HS-27A (cell line): ENCODE results near the gene DNAH3.
A peak's percentile ranks its signal among the peaks of the same experiment; 100 is the strongest.
"Not testable (repeated sequence)": the region's sequence is repeated elsewhere in the genome, so short reads cannot be mapped to it uniquely, and the experiment has no call there.

Experiments
- DNase-seq: peaks from one replicate; pipeline ENCODE4 v3.0.0-alpha.2; 2012; ENCODE audit warnings: low read depth, missing footprints

DNAH3 gene

GRCh38 chr16:21150375-21151001 lies at the start of gene DNAH3:
Gene DNAH3, minus strand, starts transcription at chr16:21150846. Its CDS starts 527 bp downstream, at chr16:21150319.
- DNase-seq: no peak

- DNase-seq: no peak
Observed at GRCh38 chr16:21199607-21200218, 49.1 kb upstream of the DNAH3 start.

GRCh38 chr16:21197621-21198020 lies 47.0 kb upstream of the DNAH3 start:
- DNase-seq: no peak

DNA sequence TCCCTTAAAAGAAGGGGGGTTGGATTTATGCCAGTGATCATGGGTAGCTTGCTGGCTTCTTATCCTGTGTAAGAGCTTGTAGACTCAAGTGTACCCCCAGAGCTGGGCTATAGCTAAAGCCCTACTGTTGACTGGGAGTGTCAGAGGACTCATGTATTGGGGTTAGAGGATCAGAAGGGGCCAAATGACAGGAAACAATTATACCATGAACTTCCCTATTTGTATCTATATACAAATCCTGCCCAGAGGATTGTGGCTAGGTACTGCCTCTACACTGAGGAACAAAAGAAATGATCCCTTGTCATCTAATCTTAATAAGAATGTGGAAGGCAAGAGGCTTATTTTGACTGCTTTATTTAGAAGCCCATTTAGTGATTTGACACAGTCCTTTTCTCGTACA lies 46.5 kb upstream of the DNAH3 start:
- no peak for DNase-seq

DNA sequence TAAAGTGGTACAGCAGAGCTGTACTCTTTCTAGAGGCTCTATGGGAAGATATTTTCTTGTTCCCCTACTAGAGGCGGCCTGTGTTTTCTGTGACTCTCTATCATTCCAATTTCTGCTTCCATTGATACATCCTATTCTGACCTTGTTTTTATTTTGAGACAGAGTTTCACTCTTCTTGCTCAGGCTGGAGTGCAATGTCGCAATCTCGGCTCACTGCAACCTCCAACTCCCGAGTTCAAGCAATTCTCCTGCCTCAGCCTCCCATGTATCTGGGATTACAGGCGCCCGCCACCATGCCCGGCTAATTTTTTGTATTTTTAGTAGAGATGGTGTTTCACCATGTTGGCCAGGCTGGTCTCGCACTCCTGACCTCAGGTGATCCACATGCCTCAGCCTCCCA lies 44.7 kb upstream of the DNAH3 start:
- not testable (repeated sequence) for DNase-seq

- DNase-seq: no peak
Observed at GRCh38 chr16:21194771-21195301, 44.2 kb upstream of the DNAH3 start.

DNA sequence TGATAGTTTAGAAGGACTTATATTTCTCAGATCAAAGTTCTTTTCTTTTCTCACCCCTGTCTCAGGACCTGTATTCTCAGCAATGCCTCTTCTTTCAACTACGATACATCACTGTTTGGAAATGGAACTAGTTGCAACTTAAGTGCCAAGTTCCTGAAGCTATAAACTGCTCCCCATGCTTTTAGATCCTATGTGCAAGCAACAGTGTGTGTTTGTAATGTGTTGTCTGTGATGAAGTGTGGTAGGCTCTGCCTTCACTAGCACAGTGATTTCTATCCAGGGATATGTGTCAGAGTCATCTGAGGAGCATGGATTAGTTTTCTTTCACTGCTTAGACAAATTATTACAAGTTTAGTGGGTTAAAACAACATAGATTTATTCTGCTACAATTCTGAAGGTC lies 42.3 kb upstream of the DNAH3 start:
- DNase-seq: no peak

GRCh38 chr16:21190599-21190998 lies 40.0 kb upstream of the DNAH3 start:
- no peak for DNase-seq

DNA sequence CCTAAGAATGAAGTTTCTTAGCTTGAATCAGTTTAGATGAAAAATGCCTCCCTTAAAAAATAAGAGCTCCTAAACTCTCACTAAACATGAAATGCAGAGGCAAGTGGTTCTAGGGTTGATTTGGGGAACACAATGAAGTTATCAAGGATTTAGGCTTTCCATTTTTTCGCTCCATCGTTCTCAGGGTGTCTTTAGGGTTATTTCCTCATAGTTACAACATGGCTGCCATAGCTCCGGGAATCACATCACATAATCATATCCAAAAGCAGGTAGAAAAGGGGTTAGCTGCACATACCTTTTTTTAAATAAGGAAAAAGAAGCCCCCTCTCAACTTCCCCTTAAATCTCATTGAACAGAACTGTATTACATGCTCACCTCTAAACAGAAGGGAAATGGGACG lies 39.4 kb upstream of the DNAH3 start:
- DNase-seq: no peak

DNA sequence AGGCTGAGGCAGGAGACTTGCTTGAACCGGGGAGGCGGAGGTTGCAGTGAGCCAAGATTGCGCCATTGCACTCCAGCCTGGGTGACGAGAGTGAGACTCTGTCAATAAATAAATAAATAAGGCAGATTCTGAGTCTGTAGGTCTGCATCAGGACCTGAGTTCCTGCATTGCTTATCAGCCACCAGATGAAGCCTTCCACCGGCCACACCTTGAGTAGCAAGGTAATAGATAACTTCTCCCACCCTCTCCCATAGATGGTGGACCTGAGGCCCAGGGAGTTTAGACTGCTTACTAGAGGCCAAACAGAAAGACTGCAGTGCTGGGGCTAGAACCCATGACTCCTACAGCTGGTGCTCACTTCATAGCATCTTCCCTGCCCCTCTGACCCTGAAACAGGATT lies 38.7 kb upstream of the DNAH3 start:
- no peak for DNase-seq

DNA sequence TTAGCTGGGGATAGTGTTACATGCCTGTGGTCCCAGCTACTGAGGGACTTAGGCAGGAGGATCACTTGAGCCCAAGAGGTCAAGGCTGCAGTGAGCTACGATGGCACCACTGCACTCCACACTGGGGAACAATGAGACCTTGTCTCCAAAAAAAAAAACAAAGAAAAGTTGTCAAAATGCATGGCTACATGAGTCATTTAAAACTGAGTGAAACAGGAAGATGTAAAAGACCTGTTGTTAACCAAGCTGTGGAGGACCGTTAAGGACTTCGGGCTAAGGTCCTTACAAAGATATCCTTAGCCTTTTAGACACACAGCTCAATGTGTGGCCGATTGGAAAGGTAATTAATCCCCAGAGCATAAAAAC lies 35.7 kb upstream of the DNAH3 start:
- DNase-seq: no peak

- DNase-seq: no peak
Observed at GRCh38 chr16:21185659-21186325, 35.1 kb upstream of the DNAH3 start.

- DNase-seq: no peak
Observed at GRCh38 chr16:21184834-21185233, 34.2 kb upstream of the DNAH3 start.

- no peak for DNase-seq
Observed at GRCh38 chr16:21183995-21184394, 33.3 kb upstream of the DNAH3 start.

GRCh38 chr16:21179983-21180365 lies 29.3 kb upstream of the DNAH3 start:
- DNase-seq: no peak

DNA sequence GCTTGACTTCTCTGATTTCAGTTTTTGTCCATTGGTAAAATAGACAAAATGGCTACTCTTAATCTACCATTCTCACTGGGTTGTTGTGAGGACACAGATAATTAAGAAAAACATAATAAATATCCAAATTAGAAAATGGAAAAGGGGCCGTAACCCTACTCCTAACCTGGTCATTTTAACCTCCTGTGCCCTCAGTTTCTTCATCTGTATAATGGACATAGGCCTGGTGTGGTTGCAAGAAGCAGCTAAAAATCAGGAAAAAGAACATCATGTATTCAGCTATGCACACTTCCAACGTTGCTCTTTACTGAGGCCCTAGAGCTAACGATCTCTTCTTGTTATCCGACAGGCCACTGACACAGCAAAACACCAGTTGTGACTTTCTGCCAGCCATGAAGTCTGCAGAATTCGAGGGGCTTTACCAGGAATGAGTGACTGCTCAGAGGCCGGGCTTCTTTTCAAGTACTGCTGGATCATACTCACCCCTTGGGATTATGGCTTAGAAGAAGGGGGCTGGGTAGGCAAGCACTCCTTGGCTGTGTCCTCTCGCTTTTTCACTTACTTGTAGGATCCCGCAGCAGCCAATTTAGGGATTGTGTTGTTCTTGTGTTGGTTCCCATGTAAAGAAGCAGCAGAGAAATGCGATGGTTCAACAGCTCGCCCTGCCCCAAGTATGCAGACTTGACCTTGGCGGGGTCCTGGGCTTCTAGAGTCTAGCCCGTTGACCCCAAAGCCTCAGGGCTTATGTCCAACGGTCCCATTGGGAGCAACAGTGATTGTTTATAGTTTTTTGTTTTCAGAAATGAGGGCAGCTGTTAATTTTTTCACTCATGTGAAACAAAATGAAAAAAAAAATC lies 28.7 kb upstream of the DNAH3 start:
- DNase-seq: no peak

GRCh38 chr16:21175397-21175796 lies 24.8 kb upstream of the DNAH3 start:
- no peak for DNase-seq

GRCh38 chr16:21172650-21173049 lies 22.0 kb upstream of the DNAH3 start:
- no peak for DNase-seq

DNA sequence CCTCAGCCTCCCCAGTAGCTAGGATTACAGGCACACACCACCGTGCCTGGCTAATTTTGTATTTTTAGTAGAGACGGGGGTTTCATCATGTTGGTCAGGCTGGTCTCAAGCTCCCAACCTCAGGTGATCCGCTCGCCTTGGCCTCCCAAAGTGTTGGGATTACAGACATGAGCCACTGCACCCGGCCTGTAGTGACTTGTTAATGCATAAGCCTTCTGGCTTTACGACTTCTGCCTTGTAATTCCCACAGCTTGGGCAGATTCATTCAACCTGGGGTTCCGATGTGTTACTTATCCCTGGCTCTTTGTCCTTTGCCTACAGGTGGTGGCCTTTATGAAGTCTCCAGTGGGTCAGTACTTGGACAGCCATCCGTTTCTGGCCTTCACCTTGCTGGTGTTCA lies 19.5 kb upstream of the DNAH3 start:
- DNase-seq: not testable (repeated sequence)

DNA sequence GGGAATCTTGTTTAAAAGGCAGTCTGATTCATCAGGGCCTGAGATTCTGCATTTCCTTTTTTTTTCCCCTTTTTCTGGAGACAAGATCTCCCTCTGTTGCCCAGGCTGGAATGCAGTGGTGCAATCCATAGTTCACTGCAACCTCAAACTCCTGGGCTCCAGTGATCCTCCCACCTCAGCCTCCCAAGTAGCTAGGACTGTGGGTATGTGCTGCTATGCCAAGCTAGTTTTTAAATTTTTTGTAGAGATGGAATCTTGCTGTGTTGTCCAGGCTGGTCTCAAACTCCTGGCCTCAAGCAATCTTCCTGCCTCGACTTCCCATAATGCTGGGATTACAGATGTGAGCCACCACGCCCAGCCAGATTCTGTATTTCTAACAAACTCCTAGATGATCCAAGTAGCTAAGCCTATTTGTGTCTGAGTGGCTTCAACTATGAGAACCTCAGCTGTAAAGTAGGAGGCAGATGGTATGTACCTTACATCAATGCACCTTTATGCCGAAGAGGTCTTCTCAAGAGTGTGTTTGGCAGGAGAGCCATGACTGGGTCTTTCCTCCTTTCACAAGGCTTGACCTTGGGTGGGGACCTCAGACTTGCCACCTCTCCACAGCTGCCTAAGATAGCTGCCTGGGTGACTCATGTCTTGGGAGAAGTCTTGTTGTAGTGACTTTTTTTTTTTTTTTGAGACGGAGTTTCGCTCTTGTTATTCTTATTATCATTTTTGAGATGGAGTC lies 18.8 kb upstream of the DNAH3 start:
- peak; percentile 38 for DNase-seq

GRCh38 chr16:21167929-21168602 lies 17.4 kb upstream of the DNAH3 start:
- no peak for DNase-seq
